H1 (cell line): ENCODE data around the gene ABCA6. TPM values are rescaled to one million over a fixed set of nuclear protein-coding genes. Genes with fewer than 3 reads are reported as not detected.

Experiments
- ATF2 ChIP-seq: IDR thresholded peaks from 2 replicates; pipeline ENCODE4 v1.6.1; 2012; ENCODE audit warnings: low read length, inconsistent platforms
- CBX5 ChIP-seq: fragments of 300-800, 300-1000 bp; sonication (generic); IDR thresholded peaks from 2 replicates; pipeline ENCODE4 v1.7.1; 2016; ENCODE audit warnings: antibody characterized with exemption, low read length, low read depth
- CREB1 ChIP-seq: IDR thresholded peaks from 2 replicates; pipeline ENCODE4 v1.6.1; 2012; ENCODE audit warnings: inconsistent platforms
- GTF2F1 ChIP-seq: IDR thresholded peaks from 2 replicates; pipeline ENCODE4 v1.6.1; 2012; ENCODE audit warnings: low read depth, low read length, improper control_type of control experiment, borderline replicate concordance
- KDM1A ChIP-seq: fragments of 200-600, 300-600 bp; sonication (generic); IDR thresholded peaks from 2 replicates; pipeline ENCODE4 v1.7.1; 2016; ENCODE audit warnings: mild to moderate bottlenecking, low read length, borderline replicate concordance
- TAF1 ChIP-seq: IDR thresholded peaks from 2 replicates; pipeline ENCODE4 v1.6.1; 2011; ENCODE audit warnings: mild to moderate bottlenecking, low read depth, low read length
- polyA plus RNA-seq, 7 experiments: library from polyadenylated mRNA; depleted of rRNA in 3 of 7; stranded (reverse) in 5 of 7; unstranded in 2 of 7; fragments of >200 nt in 5 of 7; fragments of 200-250 nt in 2 of 7; gene quantifications; 1 replicate in 5 of 7; 2 replicates in 1 of 7; 4 replicates in 1 of 7; pipeline versions ENCODE4 v1.2.1 to v1.2.3, GENCODE V29; 2011 to 2013; ENCODE audit warnings: missing spikeins in 2 of 7, mixed read lengths in 2 of 7
- total RNA-seq: library from RNA; stranded (reverse); fragmentation: NEBNext Ultra II Directional; extraction: Animal tissue kit (Norgen Biotek cat#: 25700); gene quantifications from 2 replicates; pipeline ENCODE4 v1.2.1, GENCODE V29; 2021
- TF ChIP-seq, protein P1 (sequence below): IDR thresholded peaks from 2 replicates; pipeline ENCODE4 v1.6.1; 2012; ENCODE audit warnings: inconsistent platforms

ABCA6 gene
- total and polyA plus RNA-seq, 2 of the 8 experiments (the other 6 are each of a cell fraction or from before 2014, with no cell fraction given), result not detected

- no peak for TF ChIP-seq ATF2
- no peak for TF ChIP-seq KDM1A
- TF ChIP-seq, protein P1, sequence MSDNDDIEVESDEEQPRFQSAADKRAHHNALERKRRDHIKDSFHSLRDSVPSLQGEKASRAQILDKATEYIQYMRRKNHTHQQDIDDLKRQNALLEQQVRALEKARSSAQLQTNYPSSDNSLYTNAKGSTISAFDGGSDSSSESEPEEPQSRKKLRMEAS, result no peak
- no peak for TF ChIP-seq GTF2F1
- TF ChIP-seq CBX5, result no peak
- TF ChIP-seq CREB1, result no peak
- TF ChIP-seq TAF1, result no peak
These were observed 96.0 kb downstream of the ABCA6 start (continued) for GRCh38 chr17:69045646-69046045.
